K562 (cell line): ENCODE data around the gene SPANXB1.

Experiments used
- KLF16 ChIP-seq: IDR thresholded peaks from 2 replicates; pipeline ENCODE4 v1.6.1; 2016; ENCODE audit warnings: antibody characterized with exemption
- ZNF830 ChIP-seq: fragments of 250-450 bp; sonication (Bioruptor Pico); IDR thresholded peaks from 2 replicates; pipeline ENCODE4 v1.5.0; 2021; ENCODE audit warnings: mild to moderate bottlenecking

DNA sequence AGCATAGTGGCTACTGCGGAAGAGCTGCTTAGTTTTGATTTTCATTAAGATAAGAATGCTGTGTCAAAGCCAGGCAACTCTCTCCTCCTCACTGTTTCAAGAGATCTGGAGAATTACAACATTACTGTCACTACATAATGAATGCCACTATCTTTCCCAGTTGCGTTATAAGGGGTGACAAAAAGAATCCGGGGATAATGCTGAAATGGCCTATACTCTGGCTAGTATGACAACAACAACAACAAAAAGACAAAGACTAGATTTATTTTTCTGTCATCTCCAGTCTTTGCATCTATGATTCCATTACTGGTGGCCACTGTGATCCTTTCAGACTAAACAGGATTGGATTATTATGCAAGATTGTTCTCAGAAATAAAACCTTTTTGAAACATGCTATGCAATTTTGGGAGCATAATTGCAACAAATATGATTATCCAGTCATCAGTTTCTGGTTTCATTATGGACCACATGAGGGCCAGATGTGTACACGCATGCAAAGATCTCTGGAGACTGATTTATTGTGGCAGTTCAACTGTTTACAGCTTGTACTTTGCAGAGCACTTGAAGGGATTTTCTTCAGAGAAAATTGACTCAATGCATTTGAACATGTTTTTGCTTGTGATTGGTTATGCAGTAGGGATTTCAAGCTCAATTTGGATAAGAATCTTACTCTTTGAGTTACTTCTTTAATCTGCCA, 31.1 kb upstream of the SPANXB1 start:
- TF ChIP-seq ZNF830 (CRISPR knock-in tag) (no peak), KLF16 (no peak)
